Neural cell (in vitro differentiated cells): ENCODE data around the gene PNMA6A. TPM values are rescaled to one million over a fixed set of nuclear protein-coding genes. Genes with fewer than 3 reads are reported as not detected.
"Not testable (repeated sequence)": the region's sequence is repeated elsewhere in the genome, so short reads cannot be mapped to it uniquely, and the experiment has no call there.

Experiments
- H2AFZ ChIP-seq: fragments of 200-600, 300-800 bp; sonication (generic), shearing (Covaris generic); 2 replicates; pipeline ENCODE4 v1.6.0; 2014; ENCODE audit warnings: low read depth, mild to moderate bottlenecking, antibody characterized with exemption, low read length, moderate library complexity
- H3F3A ChIP-seq: fragments of 200-600 bp; shearing (Covaris generic); 2 replicates; pipeline ENCODE4 v1.6.1; 2016; ENCODE audit warnings: mild to moderate bottlenecking, moderate library complexity, mixed read lengths, antibody characterized with exemption, low read length; ENCODE audit not compliant: insufficient read depth, poor library complexity, severe bottlenecking
- H3K27ac ChIP-seq: fragments of 200-600, 300-800 bp; sonication (generic), shearing (Covaris generic); 2 replicates; pipeline ENCODE4 v1.5.1; 2014; ENCODE audit warnings: mild to moderate bottlenecking, low read length, moderate library complexity
- H3K27me3 ChIP-seq: fragments of 300-800, 200-600 bp; sonication (generic), shearing (Covaris generic); 2 replicates; pipeline ENCODE4 v1.6.0; 2014; ENCODE audit warnings: mild to moderate bottlenecking, low read depth, low read length, moderate library complexity; ENCODE audit not compliant: insufficient read depth
- H3K36me3 ChIP-seq: fragments of 300-800, 200-600 bp; sonication (generic), shearing (Covaris generic); 2 replicates; pipeline ENCODE4 v1.5.1; 2014; ENCODE audit warnings: mild to moderate bottlenecking, antibody characterized with exemption, low read length, moderate library complexity; ENCODE audit not compliant: insufficient read depth
- H3K4me2 ChIP-seq: fragments of 300-800, 200-600 bp; sonication (generic), shearing (Covaris generic); 2 replicates; pipeline ENCODE4 v1.6.0; 2014; ENCODE audit warnings: mild to moderate bottlenecking, low read length
- H3K4me3 ChIP-seq: fragments of 300-800, 200-600 bp; sonication (generic), shearing (Covaris generic); 2 replicates; pipeline ENCODE4 v1.5.1; 2014; ENCODE audit warnings: mild to moderate bottlenecking, low read length, moderate library complexity
- H3K79me2 ChIP-seq: fragments of 200-600 bp; shearing (Covaris generic); replicated peaks from 2 replicates; pipeline ENCODE4 v1.6.0; 2014; ENCODE audit warnings: mild to moderate bottlenecking, low read length, moderate library complexity; ENCODE audit not compliant: insufficient read depth
- H3K9ac ChIP-seq: fragments of 300-800, 200-600 bp; sonication (generic), shearing (Covaris generic); 2 replicates; pipeline ENCODE4 v1.6.1; 2016; ENCODE audit warnings: mild to moderate bottlenecking, low read length, mixed read lengths
- H3K9me2 ChIP-seq: fragments of 200-600 bp; shearing (Covaris generic); 2 replicates; pipeline ENCODE4 v1.6.1; 2016; ENCODE audit warnings: mild to moderate bottlenecking, low read length, mixed read lengths; ENCODE audit not compliant: insufficient read depth
- H3K9me3 ChIP-seq: fragments of 200-600, 300-800 bp; sonication (generic), shearing (Covaris generic); 2 replicates; pipeline ENCODE4 v1.6.1; 2016; ENCODE audit warnings: mild to moderate bottlenecking, mixed run types, low read length, moderate library complexity, mixed read lengths
- H4K20me1 ChIP-seq: fragments of 200-600 bp; shearing (Covaris generic); 2 replicates; pipeline ENCODE4 v1.6.1; 2016; ENCODE audit warnings: mild to moderate bottlenecking, mixed run types; ENCODE audit not compliant: insufficient read depth
- EP300 ChIP-seq: fragments of 450-650 bp; conservative IDR thresholded peaks from 2 replicates; pipeline ENCODE4 v1.6.1; 2014; ENCODE audit warnings: antibody characterized with exemption, mild to moderate bottlenecking, moderate library complexity; ENCODE audit not compliant: poor library complexity, severe bottlenecking
- EZH2 ChIP-seq: fragments of 200-600, 300-800 bp; shearing (Covaris generic), sonication (generic); IDR thresholded peaks from 2 replicates; pipeline ENCODE4 v1.6.1; 2014; ENCODE audit warnings: antibody characterized with exemption, low read length, borderline replicate concordance, mild to moderate bottlenecking; ENCODE audit not compliant: insufficient read depth, poor library complexity, severe bottlenecking
- MXI1 ChIP-seq: fragments of 450-650 bp; conservative IDR thresholded peaks from 2 replicates; pipeline ENCODE4 v1.6.1; 2014; ENCODE audit warnings: antibody characterized with exemption, mild to moderate bottlenecking; ENCODE audit not compliant: poor library complexity, severe bottlenecking
- POLR2AphosphoS5 ChIP-seq: IDR thresholded peaks from 2 replicates; pipeline ENCODE4 v1.6.1; 2012
- RAD21 ChIP-seq: fragments of 450-650 bp; conservative IDR thresholded peaks from 2 replicates; pipeline ENCODE4 v1.6.1; 2014; ENCODE audit warnings: antibody characterized with exemption, mild to moderate bottlenecking, moderate library complexity
- SMC3 ChIP-seq: fragments of 450-650 bp; conservative IDR thresholded peaks from 2 replicates; pipeline ENCODE4 v1.6.1; 2014; ENCODE audit warnings: antibody characterized with exemption, mild to moderate bottlenecking, moderate library complexity; ENCODE audit not compliant: poor library complexity
- TAF1 ChIP-seq: IDR thresholded peaks from 2 replicates; pipeline ENCODE4 v1.6.1; 2012; ENCODE audit warnings: low read depth
- polyA minus RNA-seq: library from RNA; depleted of rRNA, polyadenylated mRNA; stranded (reverse); fragments of >200 nt; gene quantifications from 2 replicates; pipeline ENCODE4 v1.2.3, GENCODE V29; 2014
- polyA plus RNA-seq: library from polyadenylated mRNA; depleted of rRNA; stranded (reverse); fragments of >200 nt; gene quantifications from 2 replicates; pipeline ENCODE4 v1.2.3, GENCODE V29; 2014
- TF ChIP-seq, protein P1 (sequence below): fragments of 450-650 bp; IDR thresholded peaks from 2 replicates; pipeline ENCODE4 v1.5.1; 2014; ENCODE audit warnings: antibody characterized with exemption, mild to moderate bottlenecking, moderate library complexity; ENCODE audit not compliant: poor library complexity, severe bottlenecking
- TF ChIP-seq, protein P2 (sequence below): IDR thresholded peaks from 2 replicates; pipeline ENCODE4 v1.6.1; 2012; ENCODE audit warnings: borderline replicate concordance

The PNMA6A gene
- polyA plus RNA-seq (11.3 and 13.6 TPM in 2 replicates), polyA minus RNA-seq (9.7 and 12.9 TPM in 2 replicates)

GRCh38 chrX:153071909-153072583 is at the start of gene PNMA6A:
Gene PNMA6A (plus strand): TSS chrX:153072454. CDS start chrX:153073063, 609 bp downstream.
- H3K9me3 ChIP-seq, H3K27ac ChIP-seq, H3K79me2 ChIP-seq, H4K20me1 ChIP-seq, H3K27me3 ChIP-seq, H3K36me3 ChIP-seq, H3K9ac ChIP-seq, H3K4me3 ChIP-seq, H3K9me2 ChIP-seq, H3K4me2 ChIP-seq, H3F3A ChIP-seq, H2AFZ ChIP-seq: not testable (repeated sequence)

DNA sequence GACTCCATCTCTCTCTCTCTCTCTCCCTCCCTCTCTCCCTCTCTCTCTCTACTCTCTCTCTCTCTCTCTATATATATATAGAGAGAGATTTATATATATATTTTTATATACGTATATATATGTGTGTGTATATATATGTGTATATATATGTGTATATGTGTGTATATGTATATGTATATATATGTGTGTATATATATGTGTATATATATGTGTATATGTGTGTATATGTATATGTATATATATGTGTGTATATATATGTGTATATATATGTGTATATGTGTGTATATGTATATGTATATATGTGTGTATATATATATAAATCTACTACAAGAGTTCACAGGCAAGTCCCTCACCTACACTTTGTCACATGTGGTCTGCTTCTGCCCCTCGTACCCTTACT is 45.8 kb upstream of the PNMA6A start:
- not testable (repeated sequence) for H3F3A ChIP-seq, H3K27ac ChIP-seq, H3K9me2 ChIP-seq, H3K36me3 ChIP-seq, H3K9ac ChIP-seq, H2AFZ ChIP-seq, H3K79me2 ChIP-seq, H4K20me1 ChIP-seq, H3K27me3 ChIP-seq, H3K9me3 ChIP-seq, H3K4me2 ChIP-seq, H3K4me3 ChIP-seq

- not testable (repeated sequence) for H3K36me3 ChIP-seq, H3K79me2 ChIP-seq, H3K27me3 ChIP-seq, H3K27ac ChIP-seq, H4K20me1 ChIP-seq, H3F3A ChIP-seq, H3K4me3 ChIP-seq, H3K9me3 ChIP-seq, H3K4me2 ChIP-seq, H3K9me2 ChIP-seq, H3K9ac ChIP-seq, H2AFZ ChIP-seq
These were observed 43.8 kb upstream of the PNMA6A start for GRCh38 chrX:153028487-153028886.

- H2AFZ ChIP-seq, result no peak overlapping the region
- no peak overlapping the region for H3K4me2 ChIP-seq
- no peak overlapping the region for H3K4me3 ChIP-seq
- no peak overlapping the region for H3K27ac ChIP-seq
- H3K79me2 ChIP-seq, result no peaks in the 10 kb centered on the region
- no peaks in the 10 kb centered on the region for H3K27me3 ChIP-seq
- no peak overlapping the region for H3K9ac ChIP-seq
- no peaks in the 10 kb centered on the region for H4K20me1 ChIP-seq
- H3K9me3 ChIP-seq, result no peaks in the 10 kb centered on the region
- H3K36me3 ChIP-seq, result no peaks in the 10 kb centered on the region
- no peaks in the 10 kb centered on the region for H3K9me2 ChIP-seq
- no peaks in the 10 kb centered on the region for H3F3A ChIP-seq
- TF ChIP-seq SMC3 (no peak), EZH2 (no peak), EP300 (no peak), MXI1 (no peak), POLR2AphosphoS5 (no peak), RAD21 (no peak), TAF1 (no peak)
- TF ChIP-seq, protein P1, sequence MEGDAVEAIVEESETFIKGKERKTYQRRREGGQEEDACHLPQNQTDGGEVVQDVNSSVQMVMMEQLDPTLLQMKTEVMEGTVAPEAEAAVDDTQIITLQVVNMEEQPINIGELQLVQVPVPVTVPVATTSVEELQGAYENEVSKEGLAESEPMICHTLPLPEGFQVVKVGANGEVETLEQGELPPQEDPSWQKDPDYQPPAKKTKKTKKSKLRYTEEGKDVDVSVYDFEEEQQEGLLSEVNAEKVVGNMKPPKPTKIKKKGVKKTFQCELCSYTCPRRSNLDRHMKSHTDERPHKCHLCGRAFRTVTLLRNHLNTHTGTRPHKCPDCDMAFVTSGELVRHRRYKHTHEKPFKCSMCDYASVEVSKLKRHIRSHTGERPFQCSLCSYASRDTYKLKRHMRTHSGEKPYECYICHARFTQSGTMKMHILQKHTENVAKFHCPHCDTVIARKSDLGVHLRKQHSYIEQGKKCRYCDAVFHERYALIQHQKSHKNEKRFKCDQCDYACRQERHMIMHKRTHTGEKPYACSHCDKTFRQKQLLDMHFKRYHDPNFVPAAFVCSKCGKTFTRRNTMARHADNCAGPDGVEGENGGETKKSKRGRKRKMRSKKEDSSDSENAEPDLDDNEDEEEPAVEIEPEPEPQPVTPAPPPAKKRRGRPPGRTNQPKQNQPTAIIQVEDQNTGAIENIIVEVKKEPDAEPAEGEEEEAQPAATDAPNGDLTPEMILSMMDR, result no peak
- TF ChIP-seq, protein P2, sequence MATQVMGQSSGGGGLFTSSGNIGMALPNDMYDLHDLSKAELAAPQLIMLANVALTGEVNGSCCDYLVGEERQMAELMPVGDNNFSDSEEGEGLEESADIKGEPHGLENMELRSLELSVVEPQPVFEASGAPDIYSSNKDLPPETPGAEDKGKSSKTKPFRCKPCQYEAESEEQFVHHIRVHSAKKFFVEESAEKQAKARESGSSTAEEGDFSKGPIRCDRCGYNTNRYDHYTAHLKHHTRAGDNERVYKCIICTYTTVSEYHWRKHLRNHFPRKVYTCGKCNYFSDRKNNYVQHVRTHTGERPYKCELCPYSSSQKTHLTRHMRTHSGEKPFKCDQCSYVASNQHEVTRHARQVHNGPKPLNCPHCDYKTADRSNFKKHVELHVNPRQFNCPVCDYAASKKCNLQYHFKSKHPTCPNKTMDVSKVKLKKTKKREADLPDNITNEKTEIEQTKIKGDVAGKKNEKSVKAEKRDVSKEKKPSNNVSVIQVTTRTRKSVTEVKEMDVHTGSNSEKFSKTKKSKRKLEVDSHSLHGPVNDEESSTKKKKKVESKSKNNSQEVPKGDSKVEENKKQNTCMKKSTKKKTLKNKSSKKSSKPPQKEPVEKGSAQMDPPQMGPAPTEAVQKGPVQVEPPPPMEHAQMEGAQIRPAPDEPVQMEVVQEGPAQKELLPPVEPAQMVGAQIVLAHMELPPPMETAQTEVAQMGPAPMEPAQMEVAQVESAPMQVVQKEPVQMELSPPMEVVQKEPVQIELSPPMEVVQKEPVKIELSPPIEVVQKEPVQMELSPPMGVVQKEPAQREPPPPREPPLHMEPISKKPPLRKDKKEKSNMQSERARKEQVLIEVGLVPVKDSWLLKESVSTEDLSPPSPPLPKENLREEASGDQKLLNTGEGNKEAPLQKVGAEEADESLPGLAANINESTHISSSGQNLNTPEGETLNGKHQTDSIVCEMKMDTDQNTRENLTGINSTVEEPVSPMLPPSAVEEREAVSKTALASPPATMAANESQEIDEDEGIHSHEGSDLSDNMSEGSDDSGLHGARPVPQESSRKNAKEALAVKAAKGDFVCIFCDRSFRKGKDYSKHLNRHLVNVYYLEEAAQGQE, result no peak
These were observed 43.1 kb upstream of the PNMA6A start for GRCh38 chrX:153029162-153029561.
